ENCODE measurements around the gene SESN2.

GRCh38 chr1:28249866-28250295 lies 9.4 kb upstream of the SESN2 start:
- no peak for TF ChIP-seq CTCF (IDR thresholded peaks at IDR 0.05; ENCODE audit: borderline replicate concordance, extremely low read depth, low read length, poor library complexity, severe bottlenecking)
- TF ChIP-seq EZH2 (IDR thresholded peaks at IDR 0.05; ENCODE audit: borderline replicate concordance, low read depth, low read length, severe bottlenecking): no peak
